ENCODE measurements around the gene SLC27A5.
A peak's percentile ranks its signal among the peaks of the same experiment; 100 is the strongest.
"Not testable (repeated sequence)": the region's sequence is repeated elsewhere in the genome, so short reads cannot be mapped to it uniquely, and the experiment has no call there.

Gene SLC27A5

DNA sequence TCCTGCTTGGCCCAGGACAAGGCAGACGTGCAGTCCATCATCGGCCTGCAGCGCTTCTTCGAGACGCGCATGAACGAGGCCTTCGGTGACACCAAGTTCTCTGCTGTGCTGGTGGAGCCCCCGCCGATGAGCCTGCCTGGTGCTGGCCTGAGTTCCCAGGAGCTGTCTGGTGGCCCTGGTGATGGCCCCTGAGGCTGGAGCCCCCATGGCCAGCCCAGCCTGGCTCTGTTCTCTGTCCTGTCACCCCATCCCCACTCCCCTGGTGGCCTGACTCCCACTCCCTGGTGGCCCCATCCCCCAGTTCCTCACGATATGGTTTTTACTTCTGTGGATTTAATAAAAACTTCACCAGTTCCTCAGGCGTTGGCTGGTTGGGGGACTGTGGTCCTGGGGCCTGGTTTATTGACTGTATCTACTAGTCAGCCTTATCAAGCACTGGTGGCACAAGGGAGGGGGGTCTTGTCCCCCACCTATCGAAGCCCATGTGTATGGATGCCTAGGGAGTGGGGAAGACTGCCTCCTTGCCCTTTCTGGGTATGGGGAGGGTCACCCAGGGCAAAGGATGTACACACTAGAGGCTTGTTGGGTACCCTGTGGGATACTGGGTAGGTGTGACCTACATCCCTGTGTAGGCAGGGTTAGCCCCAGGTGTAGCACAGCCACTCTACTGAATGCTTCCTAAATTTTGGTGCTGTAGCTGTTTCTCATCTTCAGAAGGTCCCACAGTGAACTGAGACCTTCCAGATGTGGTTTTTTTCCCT, 38.8 kb upstream of the SLC27A5 start:
- DNase-seq (ENCODE audit: low read depth in 2 of 2), result no peak

DNA sequence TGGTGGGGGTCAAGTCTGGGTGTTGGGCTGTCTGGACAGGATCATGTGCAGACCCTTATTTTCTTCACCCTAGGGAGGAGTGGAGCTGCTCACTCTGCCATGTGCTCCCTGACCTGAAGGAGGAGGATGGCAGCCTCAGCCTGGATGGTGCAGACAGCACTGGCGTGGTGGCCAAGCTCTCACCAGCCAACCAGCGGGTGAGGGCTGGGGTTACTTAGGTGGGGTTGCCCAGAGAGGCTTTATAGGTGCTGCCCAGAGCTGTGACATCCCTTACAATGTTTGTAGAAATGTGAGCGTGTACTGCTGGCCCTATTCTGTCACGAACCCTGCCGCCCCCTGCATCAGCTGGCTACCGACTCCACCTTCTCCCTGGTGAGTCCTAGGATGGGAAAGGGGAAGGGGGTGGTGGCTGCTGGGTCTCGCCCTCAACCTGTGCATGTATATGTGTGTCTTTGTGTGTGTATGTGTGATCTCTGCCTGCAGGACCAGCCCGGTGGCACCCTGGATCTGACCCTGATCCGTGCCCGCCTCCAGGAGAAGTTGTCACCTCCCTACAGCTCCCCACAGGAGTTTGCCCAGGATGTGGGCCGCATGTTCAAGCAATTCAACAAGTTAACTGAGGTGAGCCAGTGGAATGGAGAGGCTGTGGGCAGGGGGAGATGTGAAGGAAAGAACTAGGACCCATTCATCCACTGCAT, 38.0 kb upstream of the SLC27A5 start:
- DNase-seq (ENCODE audit: low read depth in 2 of 2), result no peak

DNA sequence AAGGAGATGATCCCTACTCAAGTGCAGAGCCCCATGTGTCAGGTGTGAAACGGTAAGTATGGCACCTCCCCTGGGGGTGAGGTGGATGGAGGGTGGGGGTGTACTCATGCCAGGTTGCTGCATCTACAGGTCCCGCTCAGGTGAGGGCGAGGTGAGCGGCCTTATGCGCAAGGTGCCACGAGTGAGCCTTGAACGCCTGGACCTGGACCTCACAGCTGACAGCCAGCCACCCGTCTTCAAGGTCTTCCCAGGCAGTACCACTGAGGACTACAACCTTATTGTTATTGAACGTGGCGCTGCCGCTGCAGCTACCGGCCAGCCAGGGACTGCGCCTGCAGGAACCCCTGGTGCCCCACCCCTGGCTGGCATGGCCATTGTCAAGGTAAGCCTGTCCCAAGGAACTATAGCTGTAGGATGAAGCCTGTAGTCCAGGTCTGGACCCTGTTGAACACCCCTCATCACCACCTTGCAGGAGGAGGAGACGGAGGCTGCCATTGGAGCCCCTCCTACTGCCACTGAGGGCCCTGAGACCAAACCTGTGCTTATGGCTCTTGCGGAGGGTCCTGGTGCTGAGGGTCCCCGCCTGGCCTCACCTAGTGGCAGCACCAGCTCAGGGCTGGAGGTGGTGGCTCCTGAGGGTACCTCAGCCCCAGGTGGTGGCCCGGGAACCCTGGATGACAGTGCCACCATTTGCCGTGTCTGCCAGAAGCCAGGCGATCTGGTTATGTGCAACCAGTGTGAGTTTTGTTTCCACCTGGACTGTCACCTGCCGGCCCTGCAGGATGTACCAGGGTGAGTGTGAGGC, 37.3 kb upstream of the SLC27A5 start:
- no peak for DNase-seq (ENCODE audit: low read depth in 2 of 2)

DNA sequence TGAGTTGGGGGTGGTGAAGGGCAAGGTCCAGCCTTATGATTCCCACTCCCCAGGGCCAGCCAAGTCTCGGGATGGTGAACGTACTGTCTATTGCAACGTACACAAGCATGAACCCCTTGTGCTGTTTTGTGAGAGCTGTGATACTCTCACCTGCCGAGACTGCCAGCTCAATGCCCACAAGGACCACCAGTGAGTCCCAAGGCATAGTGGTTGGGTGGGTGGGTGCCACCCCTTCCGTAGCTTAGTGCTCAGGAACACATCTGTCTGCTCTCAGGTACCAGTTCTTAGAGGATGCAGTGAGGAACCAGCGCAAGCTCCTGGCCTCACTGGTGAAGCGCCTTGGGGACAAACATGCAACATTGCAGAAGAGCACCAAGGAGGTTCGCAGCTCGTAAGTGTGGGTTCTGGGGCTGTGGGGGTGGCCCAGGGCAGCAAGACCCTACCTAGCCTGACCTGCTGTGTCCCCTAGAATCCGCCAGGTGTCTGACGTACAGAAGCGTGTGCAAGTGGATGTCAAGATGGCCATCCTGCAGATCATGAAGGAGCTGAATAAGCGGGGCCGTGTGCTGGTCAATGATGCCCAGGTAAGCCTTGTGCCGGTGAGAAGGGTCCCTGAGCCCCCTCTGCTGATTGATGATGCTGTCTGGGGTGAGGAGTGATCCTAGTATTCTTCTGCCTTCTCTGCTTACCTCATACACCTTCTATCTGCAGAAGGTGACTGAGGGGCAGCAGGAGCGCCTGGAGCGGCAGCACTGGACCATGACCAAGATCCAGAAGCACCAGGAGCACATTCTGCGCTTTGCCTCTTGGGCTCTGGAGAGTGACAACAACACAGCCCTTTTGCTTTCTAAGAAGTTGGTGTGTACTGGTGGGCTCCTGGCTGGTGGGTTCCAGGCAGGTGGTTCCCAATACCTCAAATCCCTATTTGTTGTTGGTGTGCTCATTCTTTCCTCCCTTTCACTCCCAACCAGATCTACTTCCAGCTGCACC, 35.8 kb upstream of the SLC27A5 start:
- no peak for DNase-seq (ENCODE audit: low read depth in 2 of 2)

DNA sequence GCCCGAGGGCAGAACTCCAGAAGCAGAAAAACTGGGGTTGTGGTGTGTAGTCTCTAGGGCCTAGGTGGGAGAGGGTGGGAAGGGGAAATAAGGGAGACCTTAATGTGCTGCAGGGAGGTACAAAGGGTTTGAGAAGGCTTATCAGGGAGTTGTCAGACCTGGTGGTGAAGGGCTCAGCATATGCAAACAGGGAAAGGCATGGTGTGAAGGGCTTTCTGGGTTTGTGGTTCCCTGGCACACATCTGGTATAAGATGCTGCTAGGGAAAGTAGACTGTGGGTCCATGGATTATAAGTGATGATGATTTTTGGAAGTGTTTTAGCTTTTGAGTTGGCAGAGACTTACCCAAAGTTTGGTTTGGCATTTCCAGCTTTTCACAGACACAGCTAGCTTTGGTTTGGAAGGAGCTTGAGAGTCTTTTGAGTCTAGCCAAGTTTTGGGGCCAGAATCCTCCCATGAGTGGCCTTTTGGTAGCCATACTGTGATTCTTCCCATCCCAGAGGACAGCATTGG, 34.3 kb upstream of the SLC27A5 start:
- no peak for DNase-seq (ENCODE audit: low read depth in 2 of 2)

DNA sequence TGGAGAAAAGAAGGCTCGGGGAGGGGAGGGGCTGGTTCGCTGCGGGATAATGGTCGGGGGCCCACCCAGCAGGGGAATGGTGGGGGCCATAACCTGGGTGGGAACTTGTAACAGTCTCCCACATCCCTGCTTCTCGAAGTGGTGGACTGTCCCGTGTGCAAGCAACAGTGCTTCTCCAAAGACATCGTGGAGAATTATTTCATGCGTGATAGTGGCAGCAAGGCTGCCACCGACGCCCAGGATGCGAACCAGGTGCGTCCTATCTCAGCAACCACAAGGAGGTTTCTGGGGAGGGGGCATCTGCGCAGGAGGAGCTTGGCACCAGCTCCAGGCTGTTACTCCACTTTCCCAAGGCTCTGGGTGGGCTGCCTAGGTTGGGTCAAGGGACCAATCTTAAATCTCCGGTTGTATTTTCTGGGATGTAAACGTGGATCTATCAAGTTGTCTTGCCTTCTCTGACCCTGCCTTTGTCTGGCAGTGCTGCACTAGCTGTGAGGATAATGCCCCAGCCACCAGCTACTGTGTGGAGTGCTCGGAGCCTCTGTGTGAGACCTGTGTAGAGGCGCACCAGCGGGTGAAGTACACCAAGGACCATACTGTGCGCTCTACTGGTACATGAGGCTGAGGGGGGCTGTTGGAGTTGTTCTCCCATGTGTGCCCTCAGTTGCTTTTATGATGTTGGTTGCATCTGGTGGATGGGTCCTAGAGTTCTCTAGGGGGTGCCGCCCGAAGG, 33.7 kb upstream of the SLC27A5 start:
- no peak for DNase-seq (ENCODE audit: low read depth in 2 of 2)

DNA sequence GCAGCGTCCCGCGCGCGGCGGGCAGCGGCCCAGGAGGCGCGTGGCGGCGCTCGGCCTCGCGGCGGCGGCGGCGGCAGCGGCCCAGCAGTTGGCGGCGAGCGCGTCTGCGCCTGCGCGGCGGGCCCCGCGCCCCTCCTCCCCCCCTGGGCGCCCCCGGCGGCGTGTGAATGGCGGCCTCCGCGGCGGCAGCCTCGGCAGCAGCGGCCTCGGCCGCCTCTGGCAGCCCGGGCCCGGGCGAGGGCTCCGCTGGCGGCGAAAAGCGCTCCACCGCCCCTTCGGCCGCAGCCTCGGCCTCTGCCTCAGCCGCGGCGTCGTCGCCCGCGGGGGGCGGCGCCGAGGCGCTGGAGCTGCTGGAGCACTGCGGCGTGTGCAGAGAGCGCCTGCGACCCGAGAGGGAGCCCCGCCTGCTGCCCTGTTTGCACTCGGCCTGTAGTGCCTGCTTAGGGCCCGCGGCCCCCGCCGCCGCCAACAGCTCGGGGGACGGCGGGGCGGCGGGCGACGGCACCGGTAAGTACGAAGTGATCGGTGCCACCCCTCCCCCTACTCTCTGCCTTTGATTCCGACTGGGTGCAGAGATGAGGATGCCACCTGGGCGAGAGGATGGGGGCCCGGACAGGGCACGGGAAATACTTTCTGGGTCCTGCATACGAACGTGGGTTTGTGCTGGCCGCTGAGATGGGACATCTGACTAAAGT, 32.9 kb upstream of the SLC27A5 start:
- peak; percentile 64 to 65 for DNase-seq (ENCODE audit: low read depth in 2 of 2)

DNA sequence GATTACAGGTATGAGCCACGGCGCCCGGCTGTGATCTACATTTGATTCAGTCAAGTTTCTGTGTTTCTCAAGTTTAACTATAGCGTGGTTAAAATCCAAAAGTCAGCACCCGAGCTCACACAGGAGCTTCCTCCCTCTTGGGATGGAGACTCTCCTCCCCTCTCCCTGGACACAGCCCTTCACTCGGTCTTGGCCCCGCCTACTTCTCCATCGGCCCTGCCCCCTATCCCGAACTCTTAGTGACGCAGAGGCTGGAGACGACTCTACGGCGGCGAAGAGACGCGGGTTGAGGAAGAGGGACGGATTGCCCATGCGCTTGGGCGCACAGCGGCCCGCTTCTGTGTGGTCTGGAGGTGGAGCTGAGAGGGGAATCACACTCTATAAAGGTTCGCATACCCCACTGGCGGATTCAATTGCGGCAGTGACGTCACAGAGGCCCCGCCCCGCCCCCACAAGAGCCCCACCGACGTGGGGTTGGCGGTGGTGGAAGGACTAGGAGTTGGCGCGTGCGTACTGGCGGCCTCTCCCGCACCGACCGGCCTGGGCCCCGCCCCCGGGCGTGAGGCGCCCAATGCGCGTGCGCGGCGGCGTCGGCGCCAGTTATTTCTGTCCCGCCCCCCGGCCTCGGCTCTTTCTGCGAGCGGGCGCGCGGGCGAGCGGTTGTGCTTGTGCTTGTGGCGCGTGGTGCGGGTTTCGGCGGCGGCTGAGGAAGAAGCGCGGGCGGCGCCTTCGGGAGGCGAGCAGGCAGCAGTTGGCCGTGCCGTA, 32.2 kb upstream of the SLC27A5 start, which contains the start of gene TRIM28:
TSS of gene TRIM28 (plus strand) at position 239 of the 765 bp plus-strand sequence. CDS start 694 bp downstream, outside the sequence.
- peak; percentile 100 for DNase-seq (ENCODE audit: low read depth in 2 of 2)

DNA sequence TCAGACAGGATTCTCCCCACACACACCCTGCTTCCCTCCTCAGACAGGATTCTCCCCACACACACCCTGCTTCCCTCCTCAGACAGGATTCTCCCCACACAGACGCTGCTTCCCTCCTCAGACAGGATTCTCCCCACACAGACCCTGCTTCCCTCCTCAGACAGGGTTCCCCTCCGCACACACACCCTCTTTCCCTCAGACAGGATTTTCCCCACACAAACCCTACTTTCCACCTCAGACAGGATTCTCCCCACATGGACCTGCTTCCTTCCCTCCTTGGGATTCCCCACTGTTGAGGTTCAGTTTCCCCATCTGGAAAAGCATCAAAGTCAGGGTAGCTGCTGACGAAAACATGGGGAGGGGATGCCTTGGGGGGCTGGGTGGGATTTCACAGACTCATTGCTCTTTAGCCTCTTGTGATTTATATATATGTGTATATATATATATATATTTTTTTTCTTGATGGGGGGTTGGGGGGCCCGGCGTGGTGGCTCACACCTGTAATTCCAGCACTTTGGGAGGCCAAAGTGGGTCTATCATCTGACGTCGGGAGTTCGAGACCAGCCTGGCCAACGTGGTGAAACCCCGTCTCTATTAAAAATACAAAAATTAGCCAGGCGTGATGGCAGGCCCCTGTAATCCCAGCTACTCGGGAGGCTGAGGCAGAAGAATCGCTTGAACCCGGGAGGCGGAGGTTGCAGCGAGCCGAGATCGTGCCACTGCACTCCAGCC, 31.0 kb upstream of the SLC27A5 start:
- not testable (repeated sequence) for DNase-seq (ENCODE audit: low read depth in 2 of 2)

DNA sequence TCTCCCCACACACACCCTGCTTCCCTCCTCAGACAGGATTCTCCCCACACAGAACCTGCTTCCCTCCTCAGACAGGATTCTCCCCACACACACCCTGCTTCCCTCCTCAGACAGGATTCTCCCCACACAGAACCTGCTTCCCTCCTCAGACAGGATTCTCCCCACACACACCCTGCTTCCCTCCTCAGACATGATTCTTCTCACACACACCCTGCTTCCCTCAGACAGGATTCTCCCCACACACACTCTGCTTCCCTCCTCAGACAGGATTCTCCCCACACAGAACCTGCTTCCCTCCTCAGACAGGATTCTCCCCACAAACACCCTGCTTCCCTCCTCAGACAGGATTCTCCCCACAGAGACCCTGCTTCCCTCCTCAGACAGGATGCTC, 27.4 kb upstream of the SLC27A5 start:
- DNase-seq (ENCODE audit: low read depth in 2 of 2), result not testable (repeated sequence)

DNA sequence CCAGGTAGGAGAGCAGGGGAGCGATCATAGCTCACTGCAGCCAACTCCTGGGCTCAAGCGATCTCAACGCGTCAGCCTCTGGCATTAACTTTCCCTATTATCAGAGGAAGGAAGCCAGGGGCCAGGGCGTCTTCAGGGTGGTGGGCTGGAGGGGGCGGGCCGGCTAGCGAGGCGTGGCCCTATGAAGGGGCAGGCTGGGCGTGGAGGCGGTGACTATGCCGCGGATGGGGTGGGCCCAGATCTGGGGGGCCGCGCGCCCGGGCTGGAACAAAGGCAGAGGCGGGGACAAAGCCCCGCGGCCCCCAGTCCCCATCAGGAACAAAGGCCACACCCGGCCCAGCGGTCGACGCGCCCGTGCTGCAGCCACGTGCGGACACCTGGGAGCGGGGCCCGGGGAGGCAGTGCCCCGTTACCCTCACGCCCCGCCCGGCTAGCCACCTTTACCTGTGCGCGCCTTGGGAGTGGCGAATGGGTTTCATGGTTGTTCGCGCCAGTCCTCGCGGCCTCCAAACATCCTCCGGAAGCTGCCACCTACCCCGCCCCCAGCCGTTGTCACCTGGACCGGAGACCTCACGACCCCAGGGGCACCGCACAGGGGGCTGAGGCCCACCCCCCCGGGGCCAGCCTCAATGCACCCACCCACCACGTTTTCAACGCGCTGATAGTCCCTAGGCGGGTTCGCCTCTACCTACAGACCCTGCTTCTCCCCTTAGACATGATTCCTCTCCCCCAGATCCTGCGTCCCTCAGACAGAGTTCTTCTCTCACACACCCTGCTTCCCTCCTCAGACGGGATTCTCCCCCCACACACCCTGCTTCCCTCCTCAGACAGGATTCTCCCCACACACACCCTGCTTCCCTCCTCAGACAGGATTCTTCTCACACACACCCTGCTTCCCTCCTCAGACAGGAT, 26.7 kb upstream of the SLC27A5 start:
- DNase-seq (ENCODE audit: low read depth in 2 of 2), result no peak

DNA sequence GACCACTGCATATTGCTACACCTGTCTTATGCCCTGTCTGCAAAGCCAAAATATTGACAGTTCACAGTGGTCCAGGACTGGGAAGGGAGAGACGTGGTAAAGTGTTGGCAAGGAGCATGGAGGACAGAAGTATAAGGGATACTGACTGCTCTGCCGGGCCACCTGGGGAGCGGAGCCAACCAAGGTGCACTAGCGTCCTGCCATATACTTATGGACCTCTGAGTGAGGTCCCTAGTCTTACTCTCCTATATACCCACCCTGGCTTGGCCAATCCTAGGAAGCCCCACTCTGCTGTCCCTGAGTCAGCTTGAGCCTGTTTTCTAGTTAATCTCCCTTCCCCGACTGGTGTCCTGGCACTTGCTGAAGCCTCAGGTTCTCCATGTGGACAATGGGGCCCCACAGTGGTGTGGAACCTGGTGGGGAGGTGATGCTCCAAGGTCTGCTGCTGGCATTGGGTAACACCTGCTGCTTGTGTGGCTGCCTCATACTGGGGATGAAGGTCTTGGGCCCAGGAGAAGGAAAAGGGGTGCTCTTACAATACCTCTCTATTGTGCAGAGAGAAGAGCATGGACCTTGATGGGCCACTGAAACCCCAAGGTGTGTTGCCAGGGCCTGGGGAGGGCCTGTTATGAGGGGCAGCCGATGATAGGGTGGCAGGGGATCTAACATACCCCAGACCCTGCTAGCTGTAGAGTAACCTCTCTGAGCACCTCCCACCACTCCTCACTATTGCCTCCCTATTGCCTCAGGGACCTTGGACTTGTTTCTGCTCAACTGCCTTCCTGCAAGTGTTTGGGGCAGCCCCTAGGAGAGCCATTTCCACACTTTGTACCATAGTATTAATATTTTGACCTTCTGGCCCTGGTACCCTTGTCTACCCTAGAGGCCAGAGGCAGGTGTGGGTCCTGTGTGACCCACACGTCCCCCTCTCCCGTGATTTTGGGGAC, 25.3 kb upstream of the SLC27A5 start:
- DNase-seq (ENCODE audit: low read depth in 2 of 2), result no peak

DNA sequence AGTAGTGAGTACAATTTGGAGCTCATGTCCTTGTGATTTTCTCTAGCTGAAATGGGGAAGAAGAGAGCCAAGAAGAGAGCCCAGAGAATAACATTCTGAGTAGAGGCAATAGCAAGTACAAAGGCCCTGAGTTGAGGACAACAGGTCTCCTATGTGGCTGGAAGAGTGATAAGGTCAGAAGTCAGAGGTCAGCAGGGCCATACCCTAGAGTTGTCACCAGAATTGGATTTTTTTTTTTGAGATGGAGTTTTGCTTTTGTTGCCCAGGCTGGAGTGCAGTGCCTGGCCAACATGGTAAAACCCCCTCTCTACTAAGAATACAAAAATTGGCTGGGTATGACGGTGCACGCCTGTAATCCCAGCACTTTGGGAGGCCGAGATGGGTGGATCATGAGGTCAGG, 24.1 kb upstream of the SLC27A5 start:
- no peak for DNase-seq (ENCODE audit: low read depth in 2 of 2)

DNA sequence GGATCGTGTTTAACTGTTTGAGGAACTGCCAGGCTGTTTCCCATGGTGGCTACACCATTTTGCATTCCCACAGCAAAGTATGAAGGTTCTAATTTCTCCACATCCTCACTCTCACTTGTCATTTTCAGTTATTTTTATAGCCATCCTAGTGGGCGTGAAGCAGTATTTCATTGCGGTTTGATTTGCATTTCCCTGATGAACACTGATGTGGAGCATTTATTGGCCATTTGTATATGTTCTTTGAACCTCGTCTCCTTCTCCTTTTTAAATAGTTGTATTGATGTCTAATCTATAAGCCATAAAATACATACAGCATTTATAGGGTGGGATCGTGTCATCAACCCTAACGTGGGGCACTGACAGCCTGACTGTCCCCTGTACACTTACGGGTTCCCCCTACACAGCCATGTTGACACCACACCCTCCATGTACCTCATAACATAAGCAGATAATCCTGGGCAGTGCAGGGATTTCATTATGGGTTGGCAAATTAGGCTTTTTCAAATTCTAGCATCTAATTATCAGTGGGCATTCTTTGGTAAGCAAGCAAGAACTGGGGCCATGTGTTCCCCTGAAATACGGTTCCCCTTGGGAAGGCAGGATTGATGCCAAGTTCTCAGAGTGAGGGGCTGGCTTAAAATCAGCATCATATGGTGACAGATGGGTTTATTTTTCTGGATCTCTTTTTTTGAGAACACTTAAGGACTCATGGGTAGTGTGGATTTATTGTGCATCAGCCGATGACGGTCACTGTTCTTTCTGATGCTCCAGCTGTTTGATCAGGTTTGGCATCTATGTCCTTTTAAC, 19.4 kb upstream of the SLC27A5 start:
- DNase-seq (ENCODE audit: low read depth in 2 of 2), result no peak

DNA sequence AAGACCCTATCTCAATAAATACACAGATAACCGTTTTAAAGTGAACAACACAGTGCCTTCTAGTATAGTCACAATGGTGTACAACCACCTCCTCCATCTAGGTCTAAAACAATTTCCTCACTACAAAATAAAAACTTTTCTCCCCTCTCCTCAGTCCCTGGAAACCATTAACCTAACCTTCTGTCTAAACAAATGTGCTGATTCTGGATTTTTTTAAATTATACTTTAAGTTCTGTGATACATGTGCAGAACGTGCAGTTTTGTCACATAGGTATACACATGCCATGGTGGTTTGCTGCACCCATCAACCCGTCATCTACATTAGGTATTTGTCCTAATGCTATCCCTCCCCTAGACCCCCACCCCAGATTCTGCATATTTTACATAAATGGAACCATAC, 17.6 kb upstream of the SLC27A5 start:
- DNase-seq (ENCODE audit: low read depth in 2 of 2), result no peak
